Breast epithelium (tissue), 4 donors: Measurements from ENCODE around the gene ELMOD1. TPM values are rescaled to one million over a fixed set of nuclear protein-coding genes. Genes with fewer than 3 reads are reported as not detected.

Experiments
- DNase-seq, 2 donors: peaks; one replicate each; pipeline ENCODE4 v3.0.0-alpha.2; 2019; ENCODE audit warnings: low spot score in 2 of 2
- H3K27ac ChIP-seq, 2 donors: fragments of 200-600 bp; sonication (generic) in 1 of 2; one replicate each; pipeline ENCODE4 v1.5.1; 2016 to 2019; ENCODE audit warnings: mild to moderate bottlenecking in 1 of 2
- H3K27me3 ChIP-seq, 2 donors: fragments of 200-600 bp; sonication (generic) in 1 of 2; one replicate each; pipeline versions ENCODE4 v1.5.1 to v1.6.0; 2017 to 2019; ENCODE audit warnings: control low read depth in 1 of 2, mild to moderate bottlenecking in 1 of 2
- H3K36me3 ChIP-seq: fragments of 200-600 bp; one replicate; pipeline ENCODE4 v1.5.1; 2019
- H3K4me1 ChIP-seq, 2 donors: fragments of 200-600 bp; sonication (generic); one replicate each; pipeline ENCODE4 v1.5.1; 2016 to 2019; ENCODE audit warnings: control low read depth in 1 of 2
- H3K4me3 ChIP-seq, 3 donors: fragments of 200-600 bp; sonication (generic); 1 replicate in 2 of 3; 2 replicates in 1 of 3; pipeline ENCODE4 v1.5.1; 2016 to 2019; ENCODE audit warnings: mild to moderate bottlenecking in 3 of 3, moderate library complexity in 2 of 3
- H3K9me3 ChIP-seq, 2 donors: fragments of 200-600 bp; sonication (generic) in 1 of 2; one replicate each; pipeline ENCODE4 v1.5.1; 2016 to 2019; ENCODE audit warnings: control low read depth in 1 of 2
- POLR2A ChIP-seq: fragments of 450-650 bp; IDR thresholded peaks from one replicate; pipeline ENCODE4 v1.6.1; 2016; ENCODE audit warnings: antibody characterized with exemption, mild to moderate bottlenecking, moderate library complexity
- POLR2AphosphoS5 ChIP-seq, 3 donors: sonication (generic); formaldehyde crosslinking; IDR thresholded peaks; one replicate each; pipeline ENCODE4 v1.6.1; 2017; ENCODE audit warnings: antibody characterized with exemption in 3 of 3
- intact Hi-C: fragments of 100-400 bp; cut with DNase I; formaldehyde crosslinking; loops from one replicate; pipeline ENCODE4 v1.15.1; 2023; ENCODE audit warnings: low total_unique reads
- total RNA-seq, 3 donors: library from RNA; depleted of rRNA; stranded (reverse); fragments of >200 nt; gene quantifications; one replicate each; pipeline ENCODE4 v1.1.0, GENCODE V29; 2016
- TF ChIP-seq, protein P1 (sequence below), 3 donors: fragments of 450-650 bp; IDR thresholded peaks; one replicate each; pipeline ENCODE4 v1.5.1; 2016 to 2017; ENCODE audit warnings: antibody characterized with exemption in 3 of 3, mild to moderate bottlenecking in 3 of 3, moderate library complexity in 3 of 3

Gene ELMOD1
- total RNA-seq, 3 donors from 2014 or later = not detected

- Histone ChIP-seq H3K27ac (no peak overlapping the region), H3K27me3 (peaks cover 0 to 11% of the 10 kb centered on the region in 2 donors), H3K4me1 (no peaks in the 10 kb centered on the region), H3K36me3 (no peaks in the 10 kb centered on the region), H3K4me3 (no peak overlapping the region), H3K9me3 (no peaks in the 10 kb centered on the region)
- TF ChIP-seq, protein P1, sequence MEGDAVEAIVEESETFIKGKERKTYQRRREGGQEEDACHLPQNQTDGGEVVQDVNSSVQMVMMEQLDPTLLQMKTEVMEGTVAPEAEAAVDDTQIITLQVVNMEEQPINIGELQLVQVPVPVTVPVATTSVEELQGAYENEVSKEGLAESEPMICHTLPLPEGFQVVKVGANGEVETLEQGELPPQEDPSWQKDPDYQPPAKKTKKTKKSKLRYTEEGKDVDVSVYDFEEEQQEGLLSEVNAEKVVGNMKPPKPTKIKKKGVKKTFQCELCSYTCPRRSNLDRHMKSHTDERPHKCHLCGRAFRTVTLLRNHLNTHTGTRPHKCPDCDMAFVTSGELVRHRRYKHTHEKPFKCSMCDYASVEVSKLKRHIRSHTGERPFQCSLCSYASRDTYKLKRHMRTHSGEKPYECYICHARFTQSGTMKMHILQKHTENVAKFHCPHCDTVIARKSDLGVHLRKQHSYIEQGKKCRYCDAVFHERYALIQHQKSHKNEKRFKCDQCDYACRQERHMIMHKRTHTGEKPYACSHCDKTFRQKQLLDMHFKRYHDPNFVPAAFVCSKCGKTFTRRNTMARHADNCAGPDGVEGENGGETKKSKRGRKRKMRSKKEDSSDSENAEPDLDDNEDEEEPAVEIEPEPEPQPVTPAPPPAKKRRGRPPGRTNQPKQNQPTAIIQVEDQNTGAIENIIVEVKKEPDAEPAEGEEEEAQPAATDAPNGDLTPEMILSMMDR (IDR thresholded peaks at IDR 0.05) = no peak
- no peak for TF ChIP-seq POLR2A
- no peak for TF ChIP-seq POLR2AphosphoS5 (IDR thresholded peaks at IDR 0.05)
- no peak for DNase-seq
- intact Hi-C loops = no loop called here
These were observed 100.2 kb downstream of the ELMOD1 start for GRCh38 chr11:107691000-107691750.

DNA sequence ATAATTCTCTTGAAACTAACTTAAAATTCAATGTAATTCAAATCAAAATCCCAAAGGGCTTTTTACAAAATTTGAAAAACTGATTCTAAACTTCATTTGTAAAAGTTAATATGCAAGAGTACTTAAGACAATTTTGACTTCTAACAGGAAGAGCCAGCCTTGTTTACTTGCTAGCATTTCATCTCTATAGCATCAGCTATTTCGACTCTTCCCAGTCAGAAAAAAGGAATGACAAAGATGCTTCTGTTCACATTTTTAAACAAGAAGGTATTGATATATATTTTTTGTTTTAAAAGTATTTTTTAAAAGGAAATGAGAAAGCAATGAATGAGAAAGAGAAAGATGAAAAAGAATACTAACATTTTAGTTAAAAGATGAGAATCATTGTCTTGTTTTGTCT is 104.5 kb downstream of the ELMOD1 start:
- Histone ChIP-seq H3K27me3 (peaks cover 0 to 11% of the 10 kb centered on the region in 2 donors), H3K4me1 (no peaks in the 10 kb centered on the region), H3K27ac (no peak overlapping the region), H3K9me3 (no peaks in the 10 kb centered on the region), H3K36me3 (no peaks in the 10 kb centered on the region), H3K4me3 (no peak overlapping the region)
- intact Hi-C loops = no loop called here
- DNase-seq = no peak
- TF ChIP-seq, protein P1 (IDR thresholded peaks at IDR 0.05) = no peak
- TF ChIP-seq POLR2AphosphoS5 (IDR thresholded peaks at IDR 0.05) (no peak), POLR2A (no peak)

GRCh38 chr11:107696140-107696539 is 105.2 kb downstream of the ELMOD1 start:
- Histone ChIP-seq H3K4me1 (no peaks in the 10 kb centered on the region), H3K4me3 (no peak overlapping the region), H3K27ac (no peak overlapping the region), H3K9me3 (no peaks in the 10 kb centered on the region), H3K27me3 (peaks cover 0 to 8% of the 10 kb centered on the region in 2 donors), H3K36me3 (no peaks in the 10 kb centered on the region)
- DNase-seq = no peak
- intact Hi-C loops = no loop called here
- TF ChIP-seq, protein P1 (IDR thresholded peaks at IDR 0.05) = no peak
- no peak for TF ChIP-seq POLR2AphosphoS5 (IDR thresholded peaks at IDR 0.05)
- no peak for TF ChIP-seq POLR2A

DNA sequence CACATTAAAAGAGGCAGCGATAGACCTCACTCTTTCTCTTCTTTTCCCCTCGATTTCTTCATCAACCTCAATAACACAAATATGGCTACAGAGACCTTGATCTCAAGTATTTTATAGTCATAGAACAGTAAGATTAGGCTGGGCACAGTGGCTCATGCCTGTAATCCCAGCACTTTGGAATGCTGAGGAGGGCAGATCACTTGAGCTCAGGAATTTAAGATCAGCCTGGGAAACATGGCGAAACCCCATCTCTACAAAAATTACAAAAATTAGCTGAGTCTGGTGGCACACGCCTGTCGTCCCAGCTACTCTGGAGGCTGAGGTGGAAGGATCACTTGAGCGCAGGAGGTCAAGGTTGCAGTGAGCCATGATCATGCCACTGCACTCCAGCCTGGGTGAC is 106.3 kb downstream of the ELMOD1 start:
- H3K4me1 ChIP-seq = no peaks in the 10 kb centered on the region
- no peaks in the 10 kb centered on the region for H3K9me3 ChIP-seq
- H3K4me3 ChIP-seq = no peak overlapping the region
- TF ChIP-seq POLR2AphosphoS5 (IDR thresholded peaks at IDR 0.05) (no peak), POLR2A (no peak)
- TF ChIP-seq, protein P1 (IDR thresholded peaks at IDR 0.05) = no peak
- no peaks in the 10 kb centered on the region for H3K27me3 ChIP-seq
- no peak overlapping the region for H3K27ac ChIP-seq
- no peak for DNase-seq
- intact Hi-C loops = no loop called here
- H3K36me3 ChIP-seq = no peaks in the 10 kb centered on the region

DNA sequence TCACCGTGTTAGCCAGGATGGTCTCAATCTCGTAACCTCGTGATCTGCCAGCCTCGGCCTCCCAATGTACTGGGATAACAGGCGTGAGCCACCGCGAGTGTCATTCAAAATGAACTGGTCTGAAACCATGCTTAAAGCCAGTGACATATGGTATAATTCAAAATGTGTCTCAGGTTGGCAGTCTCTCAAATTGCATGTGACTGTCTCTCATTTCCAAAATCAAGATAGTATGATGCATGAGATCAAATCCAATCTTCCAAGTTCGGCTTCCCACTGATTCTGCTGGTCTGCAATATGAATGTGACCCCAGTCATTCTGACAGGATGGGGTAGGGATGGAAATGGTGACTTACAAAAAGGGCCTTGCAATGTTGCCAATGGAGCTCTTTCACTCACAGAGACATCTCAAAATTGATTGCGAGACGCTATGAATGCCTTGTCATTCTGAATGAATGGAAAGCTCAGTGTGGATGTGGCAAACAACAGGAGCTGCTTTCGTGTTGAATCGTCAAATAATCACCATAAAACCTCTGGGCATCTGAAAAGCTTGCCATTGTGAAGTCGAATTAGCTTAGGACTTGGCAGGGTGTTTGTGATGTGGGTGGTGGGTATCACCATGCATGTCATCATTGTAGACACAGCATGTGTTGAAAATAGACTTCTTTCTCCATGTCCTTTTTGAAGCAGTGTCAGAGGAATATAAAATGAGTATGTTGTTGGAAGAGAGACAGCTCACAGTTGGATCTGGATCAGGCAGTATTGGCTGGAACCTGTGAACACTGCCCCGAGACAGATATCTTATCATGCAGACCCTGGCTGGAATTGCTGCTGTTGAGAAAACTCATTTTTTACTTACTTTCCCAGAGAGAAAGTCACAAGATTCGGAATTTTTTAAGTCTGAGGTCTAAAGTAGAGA is 108.7 kb downstream of the ELMOD1 start:
- Histone ChIP-seq H3K27me3 (no peaks in the 10 kb centered on the region), H3K9me3 (no peaks in the 10 kb centered on the region), H3K27ac (no peak overlapping the region), H3K4me1 (no peaks in the 10 kb centered on the region), H3K4me3 (no peak overlapping the region), H3K36me3 (no peaks in the 10 kb centered on the region)
- TF ChIP-seq, protein P1 (IDR thresholded peaks at IDR 0.05) = no peak
- no peak for TF ChIP-seq POLR2A
- TF ChIP-seq POLR2AphosphoS5 (IDR thresholded peaks at IDR 0.05) = no peak
- no peak for DNase-seq
- intact Hi-C loops = no loop called here
